SK-N-MC (cell line): ENCODE data around the gene SHE.

ENCODE experiments used
- EZH2 ChIP-seq: fragments of 200-600 bp; sonication (generic); IDR thresholded peaks from one replicate; pipeline ENCODE4 v1.6.1; 2017; ENCODE audit warnings: antibody characterized with exemption
- FOXP2 ChIP-seq: optimal IDR thresholded peaks from 2 replicates; pipeline ENCODE3; 2011; ENCODE audit warnings: mild to moderate bottlenecking, moderate library complexity; ENCODE audit not compliant: insufficient read depth; ENCODE audit errors: extremely low read length, control extremely low read depth
- POLR2AphosphoS5 ChIP-seq: IDR thresholded peaks from 2 replicates; pipeline ENCODE4 v1.6.1; 2012; ENCODE audit warnings: mild to moderate bottlenecking, low read depth, low read length, borderline replicate concordance

DNA sequence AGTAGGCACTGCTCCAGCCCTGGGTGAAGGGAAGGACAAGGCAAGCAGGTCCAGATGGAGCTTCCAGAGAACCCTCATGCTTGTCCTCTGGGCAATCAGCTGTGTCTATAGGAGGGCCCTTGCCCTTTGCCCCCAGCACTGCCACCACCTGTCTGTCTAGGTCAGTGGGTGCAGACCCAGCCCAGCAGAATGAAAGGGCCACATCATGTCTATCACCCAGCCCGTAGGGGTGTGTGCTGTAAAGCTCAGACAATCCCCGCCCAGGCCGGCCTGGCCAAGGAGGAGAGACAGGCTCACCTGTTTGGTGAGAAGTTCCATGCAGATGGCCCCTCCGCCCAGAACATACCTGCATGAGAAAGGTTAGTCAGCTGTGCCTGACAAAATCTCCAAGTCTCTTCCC, 49.3 kb upstream of the SHE start:
- TF ChIP-seq EZH2 (no peak), POLR2AphosphoS5 (no peak), FOXP2 (no peak)
